Suppressor macrophage treated with lipopolysaccharide for 1 hour (primary cell): ENCODE measurements around the gene IL1R1.

Source experiments
- DNase-seq, 3 donors: peaks; one replicate each; pipeline ENCODE4 v3.0.0-alpha.2; 2020 to 2022

Gene IL1R1

GRCh38 chr2:102177814-102178478, 35.4 kb downstream of the IL1R1 start:
- no peak for DNase-seq

- DNase-seq = no peak
Observed at GRCh38 chr2:102179061-102179460, 36.5 kb downstream of the IL1R1 start.

DNA sequence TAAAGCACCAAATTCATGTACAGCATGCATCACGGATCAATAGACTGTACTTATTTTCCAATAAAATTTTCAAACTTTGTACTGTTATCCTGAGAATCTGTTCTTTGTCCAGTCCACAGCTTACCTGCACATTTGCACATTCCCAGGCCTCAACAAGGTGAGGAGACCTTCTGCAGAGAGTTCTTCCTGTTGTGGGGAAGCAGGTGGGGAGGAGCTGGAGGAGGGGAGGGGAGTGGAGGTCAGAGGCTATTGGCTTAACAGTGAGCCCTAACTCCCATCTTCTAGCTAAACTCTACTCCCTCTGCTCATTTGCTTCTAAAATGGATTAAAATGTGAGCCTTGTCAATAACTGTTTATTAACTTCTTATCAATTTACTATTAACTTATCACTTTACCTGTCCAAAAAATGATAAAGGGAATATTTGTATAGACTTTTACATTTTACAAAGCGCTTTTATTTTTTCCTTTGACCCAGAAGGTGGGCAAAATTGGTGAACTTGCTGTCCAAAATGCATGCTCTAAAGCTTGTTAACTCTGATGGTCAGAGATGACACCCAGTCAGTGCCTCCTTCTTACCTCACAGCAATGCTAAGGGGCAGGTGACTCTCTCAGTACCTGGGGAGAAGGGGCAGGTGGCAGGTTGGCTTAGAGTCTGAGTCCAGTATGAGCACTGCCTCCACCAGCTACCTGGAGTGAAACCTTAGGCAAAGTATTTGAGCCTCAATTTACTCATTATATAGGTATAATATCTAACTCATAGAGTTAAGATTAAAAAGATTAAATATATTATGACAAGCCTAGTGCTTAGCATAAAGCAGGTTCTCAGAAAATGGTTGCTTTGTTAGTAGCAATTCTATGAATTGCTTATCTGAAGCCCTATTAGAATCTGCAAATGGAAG, 37.5 kb downstream of the IL1R1 start:
- DNase-seq = no peak

DNA sequence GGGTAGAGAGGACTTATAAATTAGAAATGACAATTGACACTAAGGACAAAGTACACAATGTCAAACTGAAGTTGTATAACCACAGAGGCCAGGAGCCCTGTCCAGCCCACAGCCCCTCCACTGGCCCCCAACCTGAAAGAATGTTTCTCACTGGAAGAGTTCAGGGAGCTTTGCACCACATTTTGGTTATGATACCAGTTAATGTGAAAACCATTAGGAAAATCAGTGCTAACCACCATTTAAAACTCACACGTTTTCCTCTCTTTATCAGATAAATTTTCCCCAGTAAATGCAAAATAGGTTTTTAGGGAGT, 38.1 kb downstream of the IL1R1 start:
- no peak for DNase-seq

DNA sequence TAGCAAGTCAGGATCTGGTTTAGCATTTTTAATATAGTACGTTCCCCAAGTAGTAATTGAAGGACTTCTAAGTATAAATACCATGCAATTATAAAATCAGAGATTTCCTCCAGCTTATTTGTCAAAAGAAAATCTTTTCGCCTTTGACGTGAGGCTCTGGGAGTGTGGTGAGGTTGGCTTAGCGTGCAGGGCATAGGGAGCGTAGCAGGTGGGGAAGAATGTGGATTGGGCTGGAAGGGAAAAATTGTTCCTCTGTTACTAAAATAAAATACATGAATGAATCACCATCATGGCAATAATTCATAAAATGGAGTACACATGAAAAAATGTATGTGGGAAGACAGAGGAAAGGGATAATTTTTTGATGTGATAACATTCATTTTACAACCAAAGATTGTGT, 38.8 kb downstream of the IL1R1 start:
- no peak for DNase-seq

GRCh38 chr2:102181919-102182635, 39.5 kb downstream of the IL1R1 start:
- DNase-seq = no peak

GRCh38 chr2:102184018-102184417, 41.5 kb downstream of the IL1R1 start:
- DNase-seq = no peak

DNA sequence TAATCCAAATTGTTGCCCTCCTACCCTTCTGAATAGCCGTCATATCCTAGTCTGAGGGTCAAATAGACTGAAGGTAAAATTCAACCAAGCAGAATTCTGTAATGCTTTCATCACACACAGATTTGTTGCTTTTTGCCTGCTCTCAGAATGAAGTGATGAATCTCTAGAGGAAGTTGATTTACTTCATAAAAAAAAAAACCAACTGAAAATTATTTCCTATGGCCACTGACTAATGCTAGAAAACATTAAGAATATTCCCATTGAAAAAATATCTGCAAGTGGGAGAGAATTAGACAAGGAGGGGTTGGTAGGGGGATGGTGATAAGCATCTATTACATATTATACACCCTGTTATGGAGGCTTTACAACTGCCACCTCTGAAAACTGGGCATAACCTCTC, 42.0 kb downstream of the IL1R1 start:
- DNase-seq = peak in 1 of 3 donors; percentile 21

GRCh38 chr2:102185347-102185746, 42.8 kb downstream of the IL1R1 start:
- DNase-seq = peak; percentile 24 to 35 (median 34)

- DNase-seq = peak; percentile 54 to 75 (median 59)
Observed at GRCh38 chr2:102186791-102187495, 44.4 kb downstream of the IL1R1 start, which contains the start of gene IL1RL2. TSS of gene IL1RL2 (plus strand) at chr2:102187023. CDS start at chr2:102187868, 845 bp downstream.

DNA sequence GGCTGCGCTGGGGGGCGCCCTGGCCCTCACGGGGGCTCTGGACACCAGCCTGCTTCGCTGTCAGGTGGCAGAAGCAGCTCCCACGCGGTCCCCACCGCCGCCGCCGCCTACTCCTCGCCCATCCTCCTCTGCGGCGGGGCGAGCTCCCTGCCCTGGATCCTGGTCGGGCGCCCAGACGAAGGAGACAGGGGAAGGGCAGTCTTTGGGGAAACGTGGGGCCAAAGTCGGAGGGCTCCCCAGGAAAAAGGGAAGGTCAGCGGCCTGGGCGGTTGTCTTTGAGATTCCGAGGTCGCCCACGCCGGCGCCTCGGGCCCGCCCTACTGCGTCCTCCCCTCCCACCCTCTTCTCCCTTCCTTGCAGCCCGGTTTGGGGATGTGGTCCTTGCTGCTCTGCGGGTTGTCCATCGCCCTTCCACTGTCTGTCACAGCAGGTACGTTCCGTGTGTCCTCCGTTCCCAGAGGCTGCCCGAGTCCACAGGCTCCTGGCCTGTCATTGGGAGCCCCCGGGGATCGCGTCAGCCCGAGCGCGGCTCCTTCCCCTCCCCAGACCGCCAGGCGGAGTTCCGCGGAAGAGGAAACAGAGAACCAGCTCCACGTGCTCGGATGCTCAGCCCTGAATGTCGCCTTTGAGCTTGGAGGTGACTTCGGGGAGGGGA, 45.1 kb downstream of the IL1R1 start:
- DNase-seq = peak; percentile 73 to 84 (median 75)

GRCh38 chr2:102190430-102191107, 48.0 kb downstream of the IL1R1 start:
- no peak for DNase-seq

- no peak for DNase-seq
Observed at GRCh38 chr2:102191501-102191900, 49.0 kb downstream of the IL1R1 start.

GRCh38 chr2:102193074-102193473, 50.5 kb downstream of the IL1R1 start:
- no peak for DNase-seq

- no peak for DNase-seq
Observed at GRCh38 chr2:102194609-102195268, 52.2 kb downstream of the IL1R1 start.

GRCh38 chr2:102197389-102198137, 55.0 kb downstream of the IL1R1 start:
- DNase-seq = no peak

DNA sequence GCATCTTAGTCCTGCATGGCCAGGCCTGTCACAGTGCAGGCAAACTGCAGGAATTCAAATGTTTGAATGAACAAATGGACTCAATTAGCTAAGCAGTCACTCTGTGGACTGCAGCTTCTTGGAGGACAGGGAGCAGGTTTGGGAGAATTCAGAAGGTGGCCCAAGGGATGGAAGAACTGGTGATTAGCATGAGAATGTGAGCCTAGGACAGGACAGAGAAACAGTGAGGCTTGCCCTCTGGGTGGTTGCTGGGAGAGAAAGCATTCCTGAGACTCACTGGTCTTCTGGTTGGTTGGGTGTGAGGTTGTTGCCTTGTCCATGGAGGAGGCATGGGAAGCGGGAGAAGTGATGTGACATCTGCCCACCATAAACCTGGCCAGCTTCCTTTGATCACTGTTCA, 58.0 kb downstream of the IL1R1 start:
- no peak for DNase-seq

GRCh38 chr2:102204638-102205037, 62.1 kb downstream of the IL1R1 start:
- no peak for DNase-seq

DNA sequence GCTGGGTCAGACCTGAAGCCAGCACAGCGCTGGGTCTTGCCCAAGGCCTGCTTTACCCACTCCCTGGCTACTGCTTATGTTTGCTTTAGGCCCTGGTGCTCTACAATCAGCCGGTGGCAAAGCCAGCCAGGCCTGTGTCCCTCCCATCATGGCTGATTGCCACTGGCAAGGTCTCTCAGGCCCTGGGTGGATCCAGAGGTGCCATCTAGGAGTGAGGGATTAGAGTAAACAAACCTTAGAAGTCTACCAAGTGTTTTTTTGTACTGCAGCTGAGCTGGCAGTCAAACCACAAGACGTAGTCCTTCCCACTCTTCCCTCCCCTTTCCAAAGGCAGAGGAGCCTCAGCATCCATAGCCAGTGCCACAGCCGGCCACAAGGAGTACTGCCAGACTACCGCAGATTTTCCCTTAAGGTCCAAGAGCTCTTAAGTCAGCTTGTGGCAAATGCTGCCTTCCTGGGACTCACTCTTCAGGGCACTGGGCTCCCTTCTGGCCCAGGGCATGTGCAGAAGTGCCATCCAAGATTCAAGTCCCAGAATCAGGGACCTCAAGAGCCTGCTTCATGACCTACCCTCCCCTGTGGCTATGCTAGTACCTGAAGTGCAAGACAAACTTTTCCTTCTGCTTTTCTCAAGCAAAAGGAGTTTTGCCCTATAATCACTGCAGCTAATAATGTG, 64.3 kb downstream of the IL1R1 start:
- no peak for DNase-seq

GRCh38 chr2:102208774-102209173, 66.2 kb downstream of the IL1R1 start:
- no peak for DNase-seq
